Osteocyte (in vitro differentiated cells): ENCODE measurements around the gene CRLF3. TPM values are rescaled to one million over a fixed set of nuclear protein-coding genes. Genes with fewer than 3 reads are reported as not detected.
A peak's percentile ranks its signal among the peaks of the same experiment; 100 is the strongest.
"Not testable (repeated sequence)": the region's sequence is repeated elsewhere in the genome, so short reads cannot be mapped to it uniquely, and the experiment has no call there.

Source experiments
- DNase-seq: peaks from one replicate; pipeline ENCODE4 v3.0.0; 2021; ENCODE audit warnings: mixed read lengths; ENCODE audit not compliant: unreplicated experiment; ENCODE audit errors: extremely low spot score
- H3K27ac Mint-ChIP-seq: one replicate; pipeline ENCODE4 v1.8.0; 2021; ENCODE audit warnings: mild to moderate bottlenecking, mixed read lengths; ENCODE audit not compliant: unreplicated experiment
- H3K27me3 Mint-ChIP-seq: one replicate; pipeline ENCODE4 v1.8.0; 2021; ENCODE audit warnings: mixed read lengths; ENCODE audit not compliant: unreplicated experiment
- H3K36me3 Mint-ChIP-seq: one replicate; pipeline ENCODE4 v1.8.0; 2021; ENCODE audit warnings: mixed read lengths; ENCODE audit not compliant: unreplicated experiment
- H3K4me1 Mint-ChIP-seq: one replicate; pipeline ENCODE4 v1.8.0; 2021; ENCODE audit warnings: mixed read lengths; ENCODE audit not compliant: unreplicated experiment
- H3K4me3 Mint-ChIP-seq: one replicate; pipeline ENCODE4 v1.8.0; 2021; ENCODE audit warnings: mild to moderate bottlenecking, moderate library complexity, mixed read lengths; ENCODE audit not compliant: unreplicated experiment
- H3K9me3 Mint-ChIP-seq: one replicate; pipeline ENCODE4 v1.8.0; 2021; ENCODE audit warnings: mixed read lengths; ENCODE audit not compliant: unreplicated experiment
- CTCF ChIP-seq: fragments of 200-600 bp; sonication (generic); IDR thresholded peaks from 2 replicates; pipeline ENCODE4 v1.5.0; 2021; ENCODE audit warnings: antibody characterized with exemption, mild to moderate bottlenecking, moderate library complexity
- total RNA-seq: library from RNA; stranded (reverse); gene quantifications from 2 replicates; pipeline ENCODE4 v1.2.1, GENCODE V29; 2021

CRLF3 gene
- total RNA-seq, 1 donor from 2014 or later, result 8.6 TPM

- no peaks in the 10 kb centered on the region for H3K9me3 Mint-ChIP-seq
- TF ChIP-seq CTCF, result no peak
- H3K4me3 Mint-ChIP-seq, result no peak overlapping the region
Measured at GRCh38 chr17:30821871-30822723, 2.4 kb downstream of the CRLF3 start.

GRCh38 chr17:30819971-30820705 is 4.4 kb downstream of the CRLF3 start:
- no peaks in the 10 kb centered on the region for H3K9me3 Mint-ChIP-seq
- H3K4me1 Mint-ChIP-seq, result peaks cover 24% of the 10 kb centered on the region
- no peak for DNase-seq
- H3K27ac Mint-ChIP-seq, result no peak overlapping the region
- H3K27me3 Mint-ChIP-seq, result no peaks in the 10 kb centered on the region
- H3K36me3 Mint-ChIP-seq, result no peaks in the 10 kb centered on the region
- no peak for TF ChIP-seq CTCF
- no peak overlapping the region for H3K4me3 Mint-ChIP-seq

More at GRCh38 chr17:30821871-30822723, 2.4 kb downstream of the CRLF3 start:
- H3K27ac Mint-ChIP-seq, result peak overlapping the region; percentile 7
- peaks cover 24% of the 10 kb centered on the region for H3K4me1 Mint-ChIP-seq
- H3K27me3 Mint-ChIP-seq, result no peaks in the 10 kb centered on the region
- DNase-seq, result no peak
- no peaks in the 10 kb centered on the region for H3K36me3 Mint-ChIP-seq

GRCh38 chr17:30816165-30816564 is 8.3 kb downstream of the CRLF3 start:
- Mint-ChIP-seq H3K9me3 (no peaks in the 10 kb centered on the region), H3K36me3 (no peaks in the 10 kb centered on the region), H3K27ac (no peak overlapping the region), H3K4me1 (peaks cover 4% of the 10 kb centered on the region), H3K27me3 (no peaks in the 10 kb centered on the region), H3K4me3 (no peak overlapping the region)
- no peak for DNase-seq
- TF ChIP-seq CTCF, result no peak

- not testable (repeated sequence) for DNase-seq
Measured at GRCh38 chr17:30814860-30815259, 9.6 kb downstream of the CRLF3 start.

GRCh38 chr17:30814236-30814635 is 10.3 kb downstream of the CRLF3 start:
- not testable (repeated sequence) for H3K36me3 Mint-ChIP-seq, H3K9me3 Mint-ChIP-seq, DNase-seq, H3K27ac Mint-ChIP-seq, H3K4me3 Mint-ChIP-seq, H3K27me3 Mint-ChIP-seq, H3K4me1 Mint-ChIP-seq

More at GRCh38 chr17:30814860-30815259, 9.6 kb downstream of the CRLF3 start:
- not testable (repeated sequence) for H3K27me3 Mint-ChIP-seq, H3K9me3 Mint-ChIP-seq, H3K27ac Mint-ChIP-seq, H3K4me1 Mint-ChIP-seq, H3K36me3 Mint-ChIP-seq, H3K4me3 Mint-ChIP-seq
